MM.1S (cell line): ENCODE data around the gene NUB1.

Source experiments
- CTCF ChIP-seq: fragments of 300-600 bp; sonication (generic); IDR thresholded peaks from 2 replicates; pipeline ENCODE4 v1.5.1; 2016; ENCODE audit warnings: antibody characterized with exemption, low read length, mixed read lengths
- EZH2 ChIP-seq: fragments of 300-600 bp; sonication (generic); optimal IDR thresholded peaks from 2 replicates; pipeline ENCODE3; 2017; ENCODE audit warnings: low read depth, mild to moderate bottlenecking, antibody characterized with exemption, low read length, mixed read lengths

GRCh38 chr7:151374726-151375125 is 33.1 kb downstream of the NUB1 start:
- no peak for TF ChIP-seq CTCF
- TF ChIP-seq EZH2, result no peak
